SW 1271 (cell line): Measurements from ENCODE around the gene FUCA1.

ENCODE experiments used
- DNase-seq, 2 experiments: peaks; one replicate each; lab custom pipeline; 2025; lab: John Stamatoyannopoulos, UW

FUCA1 gene

DNA sequence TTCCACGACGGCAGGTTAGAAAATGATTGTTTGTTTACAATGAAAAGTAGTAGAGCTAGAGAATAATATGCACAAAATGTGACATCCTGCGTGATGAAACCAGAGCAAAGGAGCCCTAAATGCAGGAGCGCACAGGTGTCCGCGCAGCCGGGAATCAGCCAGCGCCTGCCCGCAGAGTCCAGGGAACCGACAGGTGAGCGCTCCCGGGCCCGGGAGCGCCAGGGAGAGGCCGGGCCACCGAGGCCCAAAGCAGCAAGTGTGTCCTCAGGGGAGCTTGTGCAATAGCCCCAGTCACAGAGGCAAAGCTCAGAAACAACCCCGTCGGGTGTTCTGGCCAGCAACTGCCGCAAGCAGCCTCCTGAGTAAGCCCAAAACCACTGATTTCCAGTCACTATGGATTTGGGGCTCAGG lies 66.7 kb downstream of the FUCA1 start:
- DNase-seq = no peak

DNA sequence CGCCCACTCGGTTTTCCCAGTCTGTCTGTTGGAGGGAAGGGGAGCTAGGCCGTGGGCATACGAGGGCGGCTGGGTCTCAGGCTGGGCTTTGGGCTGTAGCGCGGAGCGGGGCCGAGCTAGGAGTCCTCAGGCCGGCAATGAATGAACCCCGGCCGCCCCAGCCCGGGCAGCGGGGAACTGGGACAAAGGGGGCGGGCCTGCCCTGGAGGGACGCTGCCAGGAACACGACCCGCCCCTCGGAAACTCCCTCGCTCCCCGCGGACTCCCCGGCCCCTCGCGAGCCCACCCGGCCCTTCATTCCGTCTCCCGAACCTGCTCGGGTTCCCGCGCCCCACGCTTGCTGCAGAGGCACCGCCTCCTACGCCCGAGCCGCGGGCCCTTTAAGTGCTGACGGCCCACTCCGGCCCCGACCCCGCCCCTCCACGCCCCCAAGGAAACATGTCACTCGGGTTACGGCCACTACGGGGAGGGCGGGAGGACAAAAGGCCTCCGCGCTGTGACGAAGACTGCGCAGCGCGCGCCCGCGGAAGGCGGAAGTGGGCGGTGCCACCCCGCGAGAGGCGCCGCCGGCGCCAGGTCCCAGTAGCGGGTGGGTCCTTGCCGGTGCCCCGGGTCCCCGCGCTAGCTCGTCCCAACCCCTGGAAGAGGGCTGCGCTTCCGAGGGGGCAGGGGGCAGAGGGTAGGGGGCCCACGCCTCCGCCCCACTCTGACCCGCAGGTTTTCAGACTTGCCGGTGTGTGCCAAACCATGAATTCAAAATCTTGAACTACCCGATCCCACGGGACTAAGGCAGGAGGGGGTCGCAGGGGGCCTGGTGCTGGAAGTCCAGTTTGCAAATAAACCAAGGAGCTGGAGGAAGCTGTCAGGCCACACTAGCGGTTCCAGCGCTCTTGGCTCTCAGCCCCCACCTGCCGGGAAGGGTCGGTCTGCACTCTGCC lies 67.4 kb downstream of the FUCA1 start, which contains the start of gene GALE:
Gene GALE (minus strand): TSS at position 355 of the 938 bp plus-strand sequence. CDS start 1,747 bp downstream, outside the sequence.
- DNase-seq = peak; percentile 69 to 85

DNA sequence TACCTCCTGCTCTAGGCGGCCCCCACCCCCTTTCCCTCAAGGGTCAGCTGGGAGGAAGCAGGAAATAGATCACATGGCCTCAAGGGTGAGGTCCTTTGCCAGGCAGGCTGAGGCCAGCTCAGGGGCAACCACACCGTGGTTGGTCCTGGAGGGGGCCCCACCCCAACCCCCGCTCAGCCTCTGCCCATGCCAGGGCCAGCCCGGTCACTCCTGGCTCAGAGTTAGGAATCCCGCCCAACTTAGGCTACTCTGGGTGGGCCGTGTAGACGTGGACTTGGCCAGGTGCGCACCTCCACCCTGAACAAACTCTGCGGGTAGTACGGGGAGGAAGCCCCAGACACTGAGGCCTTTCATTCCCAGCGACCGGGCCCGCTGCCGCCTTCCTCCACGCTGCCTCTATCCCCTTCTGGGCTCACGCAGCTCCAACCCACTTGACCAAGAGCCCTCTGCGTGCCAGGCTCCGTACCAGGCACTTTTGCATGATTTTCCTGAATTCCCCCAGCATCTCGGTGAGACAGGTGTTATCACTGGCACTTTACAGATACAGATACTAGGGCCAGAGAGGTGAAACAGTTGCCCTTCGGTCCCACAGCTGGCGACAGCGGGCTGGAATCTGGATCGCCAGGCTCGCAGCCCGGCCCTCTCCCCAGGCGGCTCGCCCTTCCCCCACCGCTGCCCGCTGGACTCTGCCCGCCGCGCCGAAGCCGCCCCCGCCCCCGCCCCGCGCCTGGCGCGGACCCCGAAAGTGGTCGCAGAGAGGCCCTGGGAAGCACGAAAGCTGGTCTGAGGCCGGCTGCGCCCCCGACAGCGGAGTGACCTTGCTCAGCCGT lies 68.3 kb downstream of the FUCA1 start:
- peak; percentile 74 to 86 for DNase-seq

DNA sequence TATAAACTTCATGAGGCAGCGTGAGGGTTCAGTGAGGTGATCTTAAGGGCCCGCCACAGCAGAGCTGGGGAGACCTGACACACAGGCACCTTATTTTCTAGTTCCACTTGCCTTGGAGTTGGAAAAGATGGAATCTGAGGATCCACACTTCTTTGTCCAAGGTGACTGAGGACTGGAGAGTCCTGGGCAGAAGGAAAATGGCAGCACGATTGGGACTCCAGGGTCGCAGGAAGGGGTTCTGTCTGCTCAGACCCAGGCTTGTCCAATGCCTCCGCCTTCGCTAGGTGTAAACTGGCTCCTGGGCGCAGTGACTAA lies 68.9 kb downstream of the FUCA1 start:
- DNase-seq = no peak

DNA sequence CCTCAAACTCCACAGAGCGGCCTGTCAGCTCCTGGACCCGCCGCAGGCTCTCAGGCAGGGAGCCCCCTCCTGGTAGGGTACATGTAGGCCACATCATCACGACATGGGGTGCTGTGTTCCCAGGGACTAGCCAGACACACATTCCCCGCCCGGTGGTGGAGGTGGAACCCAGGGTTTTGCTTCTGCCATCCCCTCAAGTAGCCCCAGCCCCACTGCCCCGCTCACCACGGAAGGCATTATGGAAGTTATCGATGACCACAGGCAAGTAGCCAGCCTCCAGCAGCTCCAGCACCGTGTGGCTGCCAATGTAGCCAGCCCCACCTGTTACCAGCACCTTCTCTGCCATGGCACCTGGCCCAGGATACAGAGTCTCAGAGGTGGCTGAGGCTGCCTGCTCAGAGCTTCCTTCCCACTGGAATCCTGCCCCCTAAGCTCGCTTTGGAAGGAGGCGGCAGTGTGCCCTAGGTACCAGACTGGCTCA lies 69.4 kb downstream of the FUCA1 start:
- no peak for DNase-seq

DNA sequence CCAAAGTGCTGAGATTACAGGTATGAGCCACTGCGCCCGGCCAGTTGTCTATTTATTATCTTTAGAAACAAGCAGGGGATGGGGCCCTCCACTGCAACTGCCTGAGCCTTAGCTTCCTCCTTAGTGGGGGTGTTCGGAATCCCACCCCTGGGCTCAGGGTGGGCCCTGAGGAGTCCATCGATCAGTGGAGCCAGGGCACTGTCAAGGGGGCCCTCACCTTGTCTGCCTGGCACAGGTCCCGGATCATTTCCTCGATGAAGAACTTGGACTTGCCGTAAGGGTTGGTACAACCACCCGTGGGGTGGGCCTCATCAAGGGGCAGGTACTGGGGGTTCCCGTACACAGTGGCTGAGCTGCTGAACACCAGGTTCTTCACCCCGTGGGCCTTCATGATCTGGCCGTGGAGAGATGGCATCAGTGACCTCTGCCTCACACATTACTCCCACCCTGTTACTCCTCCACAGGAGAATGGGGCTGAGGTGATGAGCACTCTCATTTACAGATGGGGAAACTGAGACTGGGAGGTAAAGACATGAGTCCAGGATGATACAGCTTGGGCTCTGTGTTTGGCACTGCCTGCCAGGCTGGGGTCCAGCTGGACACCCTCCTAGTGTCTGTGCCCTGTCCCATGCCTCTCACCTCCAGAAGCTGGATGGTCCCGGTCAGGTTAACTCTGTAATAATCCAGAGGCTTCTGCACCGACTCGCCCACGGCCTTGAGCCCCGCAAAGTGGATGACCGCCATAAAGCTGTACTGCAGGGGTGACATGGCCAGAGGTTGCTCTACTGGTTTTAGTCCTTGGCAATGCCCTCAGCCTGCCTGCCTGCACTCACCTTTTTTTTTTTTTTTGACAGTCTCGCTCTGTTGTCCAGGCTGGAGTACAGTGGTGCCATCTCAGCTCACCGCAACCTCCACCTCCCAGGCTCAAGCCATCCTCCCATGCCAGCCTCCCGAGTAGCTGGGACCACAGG lies 70.3 kb downstream of the FUCA1 start:
- no peak for DNase-seq

DNA sequence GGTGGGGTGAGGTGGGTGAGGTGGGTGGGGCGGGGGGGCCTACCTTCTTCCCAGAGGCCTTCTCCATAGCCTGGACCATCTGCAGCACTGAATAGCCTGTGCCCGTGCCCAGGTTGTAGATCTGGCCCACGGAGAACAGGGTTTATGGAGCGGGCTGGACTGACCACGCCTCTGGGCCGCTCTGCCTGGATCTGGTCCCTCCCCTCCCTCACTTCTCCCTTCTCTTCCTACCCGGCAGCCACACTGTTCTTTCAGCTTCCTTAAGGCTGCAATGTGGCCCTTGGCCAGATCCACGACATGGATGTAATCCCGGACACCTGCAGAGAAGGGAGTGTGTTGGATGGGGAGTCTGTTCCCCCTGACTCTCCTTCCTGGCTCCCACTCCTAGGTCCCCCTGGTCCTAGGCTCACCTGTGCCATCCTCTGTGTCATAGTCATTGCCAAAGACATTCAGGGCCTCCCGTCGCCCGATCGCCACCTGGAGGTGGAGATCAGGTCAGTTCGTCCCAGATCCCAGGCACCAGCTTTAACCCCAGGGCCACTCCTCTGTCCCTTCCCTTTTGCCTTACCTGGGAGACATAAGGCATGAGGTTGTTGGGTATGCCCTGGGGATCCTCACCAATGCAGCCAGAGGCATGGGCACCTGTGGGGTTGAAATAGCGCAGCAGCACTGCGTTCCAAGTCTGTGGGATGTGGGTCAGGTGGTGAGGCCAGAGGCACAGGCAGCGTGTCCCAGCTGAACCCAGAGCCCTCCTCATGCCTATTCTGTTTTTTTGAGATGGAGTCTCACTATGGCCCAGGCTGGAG lies 71.4 kb downstream of the FUCA1 start:
- DNase-seq = no peak

DNA sequence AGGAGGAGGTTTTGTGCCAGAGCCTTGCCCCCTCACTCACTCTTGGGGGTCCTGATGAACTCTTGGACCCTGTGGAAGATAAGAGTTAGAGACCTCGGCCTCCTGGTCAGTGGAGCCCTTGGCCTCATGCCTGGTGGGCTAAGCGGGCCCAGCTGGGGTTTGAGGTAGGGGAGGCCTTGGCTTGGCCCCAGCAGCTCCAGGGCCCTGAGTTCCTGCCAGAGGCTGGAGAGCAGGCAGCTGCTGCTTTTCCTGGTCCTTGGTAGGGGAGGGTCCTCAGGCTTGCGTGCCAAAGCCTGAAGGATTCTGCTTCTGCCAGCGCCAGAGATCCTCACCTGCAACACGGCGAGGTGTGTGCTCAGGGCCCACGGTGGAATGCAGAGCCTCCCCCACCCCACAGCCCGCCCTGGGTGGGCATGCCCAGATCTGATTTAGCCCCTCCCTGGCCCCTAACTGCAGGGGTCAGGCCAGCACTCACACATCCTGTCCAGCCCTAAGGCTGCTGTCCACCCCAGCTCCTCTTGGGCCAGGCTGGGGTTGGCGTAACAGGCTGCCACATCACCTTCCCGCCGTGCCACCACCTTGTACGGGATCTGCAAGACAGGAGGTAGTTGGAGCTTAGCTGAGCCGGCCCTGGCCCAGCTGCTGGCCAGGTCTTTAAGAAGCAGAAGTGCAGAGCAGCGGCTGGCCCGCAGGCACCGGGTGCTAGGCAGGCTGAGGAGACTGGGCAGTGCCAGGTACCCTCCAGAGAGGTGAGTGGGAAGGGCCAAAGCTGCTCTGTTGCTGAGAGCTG lies 72.2 kb downstream of the FUCA1 start:
- DNase-seq = no peak
